CD14-positive monocyte (primary cell): ENCODE measurements around the gene RPA3. TPM values are rescaled to one million over a fixed set of nuclear protein-coding genes. Genes with fewer than 3 reads are reported as not detected.

Source experiments
- DNase-seq, 3 donors: peaks; one replicate each; pipeline ENCODE4 v3.0.0-alpha.2; 2011 to 2022
- H2AFZ ChIP-seq: 2 replicates; pipeline ENCODE4 v1.6.0; 2012; ENCODE audit warnings: mild to moderate bottlenecking, low read depth, low read length, inconsistent platforms; ENCODE audit not compliant: insufficient read depth, poor library complexity, severe bottlenecking
- H3K27ac ChIP-seq, 2 donors: 1 replicate in 1 of 2; 2 replicates in 1 of 2; pipeline ENCODE4 v1.5.1; 2012 to 2013; ENCODE audit warnings: low read length in 2 of 2, control low read depth in 1 of 2, inconsistent platforms in 1 of 2, low read depth in 1 of 2, mild to moderate bottlenecking in 1 of 2
- H3K27me3 ChIP-seq, 2 donors: one replicate each; pipeline versions ENCODE4 v1.6.0 to v1.6.1; 2011 to 2013; ENCODE audit warnings: low read length in 2 of 2; ENCODE audit not compliant: control insufficient read depth in 2 of 2, insufficient read depth in 2 of 2
- H3K36me3 ChIP-seq, 2 donors: replicated peaks in 1 of 2; 1 replicate in 1 of 2; 2 replicates in 1 of 2; pipeline versions ENCODE4 v1.5.1 to v1.6.1; 2012 to 2013; ENCODE audit warnings: low read length in 2 of 2, control low read depth in 1 of 2, inconsistent platforms in 1 of 2, mild to moderate bottlenecking in 1 of 2; ENCODE audit not compliant: insufficient read depth in 2 of 2, control insufficient read depth in 1 of 2
- H3K4me1 ChIP-seq, 2 donors: 1 replicate in 1 of 2; 2 replicates in 1 of 2; pipeline versions ENCODE4 v1.5.1 to v1.6.1; 2012 to 2013; ENCODE audit warnings: low read length in 2 of 2, control low read depth in 1 of 2, inconsistent platforms in 1 of 2, mild to moderate bottlenecking in 1 of 2, moderate library complexity in 1 of 2; ENCODE audit not compliant: insufficient read depth in 2 of 2, control insufficient read depth in 1 of 2
- H3K4me2 ChIP-seq: replicated peaks from 2 replicates; pipeline ENCODE3; 2012; ENCODE audit warnings: low read length, moderate library complexity, mild to moderate bottlenecking; ENCODE audit not compliant: poor library complexity, severe bottlenecking; ENCODE audit errors: extremely low read depth
- H3K4me3 ChIP-seq, 3 experiments: fragments of 200-600 bp in 1 of 3; sonication (generic) in 1 of 3; replicated peaks in 1 of 3; 1 replicate in 2 of 3; 2 replicates in 1 of 3; pipeline ENCODE4 v1.5.1; 2011 to 2013; ENCODE audit warnings: low read length in 3 of 3, mild to moderate bottlenecking in 3 of 3, control low read depth in 2 of 3, low read depth in 2 of 3, inconsistent platforms in 1 of 3, moderate library complexity in 1 of 3
- H3K79me2 ChIP-seq: 2 replicates; pipeline ENCODE4 v1.6.0; 2012; ENCODE audit warnings: mild to moderate bottlenecking, control low read depth, inconsistent platforms, low read length, moderate library complexity; ENCODE audit not compliant: insufficient read depth
- H3K9ac ChIP-seq: 2 replicates; pipeline ENCODE4 v1.6.0; 2017; ENCODE audit warnings: low read length, mild to moderate bottlenecking; ENCODE audit not compliant: insufficient read depth, poor library complexity, severe bottlenecking
- H3K9me3 ChIP-seq, 2 donors: replicated peaks in 1 of 2; 1 replicate in 1 of 2; 2 replicates in 1 of 2; pipeline versions ENCODE4 v1.5.1 to v1.6.1; 2012 to 2013; ENCODE audit warnings: low read length in 2 of 2, control low read depth in 1 of 2; ENCODE audit not compliant: control insufficient read depth in 1 of 2, insufficient read depth in 1 of 2
- H4K20me1 ChIP-seq: 2 replicates; pipeline ENCODE4 v1.6.0; 2012; ENCODE audit warnings: mild to moderate bottlenecking, low read length, control low read depth, moderate library complexity; ENCODE audit not compliant: insufficient read depth
- H3K27ac Mint-ChIP-seq, 7 donors: one replicate each; pipeline ENCODE4 v1.8.0; 2020; ENCODE audit warnings: mild to moderate bottlenecking in 7 of 7, mixed read lengths in 7 of 7, moderate library complexity in 6 of 7, inconsistent platforms in 2 of 7
- H3K27me3 Mint-ChIP-seq, 3 donors: one replicate each; pipeline ENCODE4 v1.8.0; 2021 to 2022; ENCODE audit warnings: low read depth in 3 of 3, mild to moderate bottlenecking in 3 of 3, mixed read lengths in 3 of 3, moderate library complexity in 3 of 3, inconsistent platforms in 1 of 3
- H3K36me3 Mint-ChIP-seq, 2 donors: one replicate each; pipeline ENCODE4 v1.8.0; 2020; ENCODE audit warnings: mixed read lengths in 2 of 2, inconsistent platforms in 1 of 2, mild to moderate bottlenecking in 1 of 2
- H3K4me1 Mint-ChIP-seq: one replicate; pipeline ENCODE4 v1.8.0; 2020; ENCODE audit warnings: mild to moderate bottlenecking, mixed read lengths
- H3K4me3 Mint-ChIP-seq, 2 donors: one replicate each; pipeline ENCODE4 v1.8.0; 2020; ENCODE audit warnings: mild to moderate bottlenecking in 2 of 2, mixed read lengths in 2 of 2, moderate library complexity in 1 of 2
- H3K9me3 Mint-ChIP-seq, 7 donors: one replicate each; pipeline ENCODE4 v1.8.0; 2020 to 2022; ENCODE audit warnings: mixed read lengths in 7 of 7, mild to moderate bottlenecking in 6 of 7, moderate library complexity in 6 of 7, inconsistent platforms in 2 of 7
- CTCF ChIP-seq: fragments of 200-600 bp; IDR thresholded peaks from one replicate; pipeline ENCODE4 v1.8.0; 2022; ENCODE audit warnings: antibody characterized with exemption, mild to moderate bottlenecking
- WGBS: methylation state at CpG from one replicate; pipeline ENCODE4 v1.1.5; 2013; ENCODE audit warnings: missing lambda C conversion rate; ENCODE audit not compliant: insufficient coverage; 5-methylcytosine and 5-hydroxymethylcytosine counted together
- intact Hi-C, 2 donors: fragments of 100-400 bp; cut with micrococcal nuclease; formaldehyde crosslinking; loops; one replicate each; pipeline versions ENCODE4 v1.15.0 to v1.15.1; 2023
- polyA plus RNA-seq, 3 donors: library from polyadenylated mRNA; depleted of rRNA in 1 of 3; unstranded in 2 of 3; stranded (reverse) in 1 of 3; fragments of 300-500 nt in 2 of 3; fragments of >200 nt in 1 of 3; fragmentation: Illumina TruSeq in 2 of 3; gene quantifications; 1 replicate in 2 of 3; 2 replicates in 1 of 3; pipeline ENCODE4 v1.2.3, GENCODE V29; 2012 to 2021

Gene RPA3
- polyA plus RNA-seq, 3 donors, result 6.2 to 50.5 (median 44.7) TPM

- Mint-ChIP-seq H3K9me3 (peaks cover 0 to 2% (median 0%) of the 10 kb centered on the region in 7 donors), H3K4me3 (no peak overlapping the region), H3K27ac (no peak overlapping the region), H3K36me3 (no peaks in the 10 kb centered on the region), H3K27me3 (peaks cover 0 to 5% (median 2%) of the 10 kb centered on the region in 3 donors), H3K4me1 (peaks cover 7% of the 10 kb centered on the region)
- Histone ChIP-seq H2AFZ (no peak overlapping the region), H4K20me1 (no peaks in the 10 kb centered on the region), H3K4me3 (no peak overlapping the region), H3K9ac (no peak overlapping the region), H3K27me3 (no peaks in the 10 kb centered on the region), H3K4me2 (no peak overlapping the region), H3K79me2 (no peaks in the 10 kb centered on the region), H3K36me3 (no peaks in the 10 kb centered on the region), H3K9me3 (no peaks in the 10 kb centered on the region), H3K27ac (no peak overlapping the region), H3K4me1 (no peaks in the 10 kb centered on the region)
- TF ChIP-seq CTCF, result no peak
- peak in 1 of 3 donors; percentile 2 for DNase-seq
- WGBS, result no CpG with 5 or more reads among the region's 1 CpG
- intact Hi-C loops, result no loop called here
Measured at GRCh38 chr7:7620236-7620635, 98.2 kb downstream of the RPA3 start.

DNA sequence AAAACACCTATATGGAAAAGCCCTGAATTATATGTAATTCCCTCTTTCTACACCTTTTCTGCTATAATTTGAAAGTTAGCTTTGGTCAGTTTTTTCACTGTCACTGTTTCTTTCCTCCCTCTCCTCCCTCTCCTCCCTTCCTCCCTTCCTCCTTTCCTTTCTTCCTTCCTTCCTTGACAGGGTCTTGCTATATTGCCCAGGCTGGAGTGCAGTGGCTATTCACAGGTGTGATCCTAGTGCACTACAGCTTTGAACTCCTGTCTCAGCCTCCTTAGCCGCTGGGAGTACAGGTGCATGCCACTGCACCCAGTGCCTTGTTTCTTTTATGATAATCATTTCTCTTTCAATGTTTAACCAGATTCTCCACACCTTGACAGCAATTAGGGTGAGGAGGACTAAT, 100.0 kb downstream of the RPA3 start:
- Mint-ChIP-seq H3K9me3 (peaks cover 0 to 1% (median 0%) of the 10 kb centered on the region in 7 donors), H3K4me3 (no peak overlapping the region), H3K27me3 (peaks cover 0 to 3% (median 2%) of the 10 kb centered on the region in 3 donors), H3K36me3 (no peaks in the 10 kb centered on the region), H3K4me1 (peaks cover 7% of the 10 kb centered on the region), H3K27ac (no peak overlapping the region)
- H3K27me3 ChIP-seq, result no peaks in the 10 kb centered on the region
- H4K20me1 ChIP-seq, result no peaks in the 10 kb centered on the region
- H3K27ac ChIP-seq, result no peak overlapping the region
- H3K4me2 ChIP-seq, result no peak overlapping the region
- no peak overlapping the region for H3K4me3 ChIP-seq
- H3K9ac ChIP-seq, result no peak overlapping the region
- H3K9me3 ChIP-seq, result no peaks in the 10 kb centered on the region
- no peak for TF ChIP-seq CTCF
- no peaks in the 10 kb centered on the region for H3K79me2 ChIP-seq
- H3K4me1 ChIP-seq, result no peaks in the 10 kb centered on the region
- H2AFZ ChIP-seq, result no peak overlapping the region
- no peaks in the 10 kb centered on the region for H3K36me3 ChIP-seq
- no CpG with 5 or more reads among the region's 1 CpG for WGBS
- DNase-seq, result no peak
- intact Hi-C loops, result no loop called here
